Breast epithelium (tissue), 3 donors: ENCODE results near the gene P2RY2.

ENCODE experiments used
- POLR2AphosphoS5 ChIP-seq, 3 donors: sonication (generic); formaldehyde crosslinking; IDR thresholded peaks; one replicate each; pipeline ENCODE4 v1.6.1; 2017; ENCODE audit warnings: antibody characterized with exemption in 3 of 3
- TF ChIP-seq, protein P1 (sequence below), 3 donors: fragments of 450-650 bp; IDR thresholded peaks; one replicate each; pipeline ENCODE4 v1.5.1; 2016 to 2017; ENCODE audit warnings: antibody characterized with exemption in 3 of 3, mild to moderate bottlenecking in 3 of 3, moderate library complexity in 3 of 3

DNA sequence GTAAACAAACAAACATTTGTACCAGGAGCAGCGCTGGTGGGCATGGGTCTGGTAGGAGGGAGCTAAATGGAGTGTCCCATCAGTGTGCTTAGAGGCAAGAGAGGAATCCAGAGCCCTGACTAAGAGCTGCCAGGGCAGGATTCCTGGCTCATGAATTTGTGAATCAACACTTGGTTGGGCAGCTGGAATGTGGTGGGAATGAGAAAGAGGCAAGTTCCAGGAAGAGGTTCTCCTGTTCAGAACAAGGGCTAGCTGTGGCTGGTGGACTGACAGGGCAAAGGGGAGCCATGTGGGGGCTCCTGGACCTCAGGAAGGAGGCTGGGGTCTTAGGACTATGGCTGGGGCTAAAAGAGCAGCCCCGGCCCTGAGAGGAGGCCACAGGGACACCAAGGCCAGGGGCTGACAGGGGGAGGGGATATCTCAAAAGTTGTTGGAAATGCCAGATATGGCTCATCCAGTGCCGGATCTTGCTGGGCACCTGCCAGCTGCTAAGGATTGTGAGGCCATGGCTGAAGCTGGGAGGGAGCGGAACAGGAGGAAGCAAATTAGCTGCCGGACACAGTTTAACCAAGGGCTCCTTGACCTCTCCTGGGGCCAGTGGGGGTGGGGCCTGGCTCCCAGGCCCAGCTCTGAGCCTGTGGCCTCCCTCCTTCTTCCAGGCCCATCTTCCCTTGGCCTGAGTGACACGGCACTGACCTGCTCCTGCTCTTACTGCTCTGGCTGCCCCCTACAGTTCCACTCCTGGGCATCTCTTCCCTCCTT is 39.4 kb downstream of the P2RY2 start:
- no peak for TF ChIP-seq POLR2AphosphoS5 (IDR thresholded peaks at IDR 0.05)
- TF ChIP-seq, protein P1, sequence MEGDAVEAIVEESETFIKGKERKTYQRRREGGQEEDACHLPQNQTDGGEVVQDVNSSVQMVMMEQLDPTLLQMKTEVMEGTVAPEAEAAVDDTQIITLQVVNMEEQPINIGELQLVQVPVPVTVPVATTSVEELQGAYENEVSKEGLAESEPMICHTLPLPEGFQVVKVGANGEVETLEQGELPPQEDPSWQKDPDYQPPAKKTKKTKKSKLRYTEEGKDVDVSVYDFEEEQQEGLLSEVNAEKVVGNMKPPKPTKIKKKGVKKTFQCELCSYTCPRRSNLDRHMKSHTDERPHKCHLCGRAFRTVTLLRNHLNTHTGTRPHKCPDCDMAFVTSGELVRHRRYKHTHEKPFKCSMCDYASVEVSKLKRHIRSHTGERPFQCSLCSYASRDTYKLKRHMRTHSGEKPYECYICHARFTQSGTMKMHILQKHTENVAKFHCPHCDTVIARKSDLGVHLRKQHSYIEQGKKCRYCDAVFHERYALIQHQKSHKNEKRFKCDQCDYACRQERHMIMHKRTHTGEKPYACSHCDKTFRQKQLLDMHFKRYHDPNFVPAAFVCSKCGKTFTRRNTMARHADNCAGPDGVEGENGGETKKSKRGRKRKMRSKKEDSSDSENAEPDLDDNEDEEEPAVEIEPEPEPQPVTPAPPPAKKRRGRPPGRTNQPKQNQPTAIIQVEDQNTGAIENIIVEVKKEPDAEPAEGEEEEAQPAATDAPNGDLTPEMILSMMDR (IDR thresholded peaks at IDR 0.05): no peak
